ENCODE measurements around the gene FBXO10. TPM values are rescaled to one million over a fixed set of nuclear protein-coding genes. Genes with fewer than 3 reads are reported as not detected.
"Not testable (repeated sequence)": the region's sequence is repeated elsewhere in the genome, so short reads cannot be mapped to it uniquely, and the experiment has no call there.

FBXO10 gene
- total RNA-seq, 1 donor from 2014 or later, result 68.7 TPM

GRCh38 chr9:37485389-37486255 lies 90.6 kb downstream of the FBXO10 start, which contains the start of gene POLR1E:
Gene POLR1E, plus strand, starts transcription at chr9:37485948. Its CDS starts 100 bp downstream, at chr9:37486048.
- Mint-ChIP-seq H3K27me3 (ENCODE audit: unreplicated experiment) (no peaks in the 10 kb centered on the region), H3K4me1 (ENCODE audit: low read depth, unreplicated experiment) (peaks cover 11% of the 10 kb centered on the region), H3K4me3 (ENCODE audit: unreplicated experiment) (peak within 1 kb of the TSS; percentile 100), H3K27ac (ENCODE audit: unreplicated experiment) (peak within 1 kb of the TSS; percentile 91), H3K36me3 (ENCODE audit: unreplicated experiment) (no peaks in the 10 kb centered on the region), H3K9me3 (ENCODE audit: unreplicated experiment) (peaks cover 5% of the 10 kb centered on the region)
- no peak for TF ChIP-seq CTCF (IDR thresholded peaks at IDR 0.05; ENCODE audit: partially characterized antibody, unreplicated experiment)
- peak; percentile 94 for DNase-seq

GRCh38 chr9:37480759-37481158 lies 95.4 kb downstream of the FBXO10 start:
- no peak for DNase-seq
- Mint-ChIP-seq H3K36me3 (ENCODE audit: unreplicated experiment) (no peaks in the 10 kb centered on the region), H3K27me3 (ENCODE audit: unreplicated experiment) (peaks cover 2% of the 10 kb centered on the region), H3K27ac (ENCODE audit: unreplicated experiment) (no peak overlapping the region), H3K4me3 (ENCODE audit: unreplicated experiment) (no peak overlapping the region), H3K4me1 (ENCODE audit: low read depth, unreplicated experiment) (peaks cover 2% of the 10 kb centered on the region), H3K9me3 (ENCODE audit: unreplicated experiment) (peaks cover 3% of the 10 kb centered on the region)
- peak; percentile 17 for TF ChIP-seq CTCF (IDR thresholded peaks at IDR 0.05; ENCODE audit: partially characterized antibody, unreplicated experiment)

- not testable (repeated sequence) for H3K27ac Mint-ChIP-seq (ENCODE audit: unreplicated experiment); H3K36me3 Mint-ChIP-seq (ENCODE audit: unreplicated experiment); H3K27me3 Mint-ChIP-seq (ENCODE audit: unreplicated experiment); H3K4me3 Mint-ChIP-seq (ENCODE audit: unreplicated experiment); H3K4me1 Mint-ChIP-seq (ENCODE audit: low read depth, unreplicated experiment); DNase-seq; H3K9me3 Mint-ChIP-seq (ENCODE audit: unreplicated experiment)
Measured at GRCh38 chr9:37477987-37478619, 98.1 kb downstream of the FBXO10 start.

- not testable (repeated sequence) for H3K27me3 Mint-ChIP-seq (ENCODE audit: unreplicated experiment); H3K4me1 Mint-ChIP-seq (ENCODE audit: low read depth, unreplicated experiment); H3K4me3 Mint-ChIP-seq (ENCODE audit: unreplicated experiment); DNase-seq; H3K9me3 Mint-ChIP-seq (ENCODE audit: unreplicated experiment); H3K27ac Mint-ChIP-seq (ENCODE audit: unreplicated experiment); H3K36me3 Mint-ChIP-seq (ENCODE audit: unreplicated experiment)
Measured at GRCh38 chr9:37477443-37477842, 98.7 kb downstream of the FBXO10 start.

- peaks cover 2% of the 10 kb centered on the region for H3K27me3 Mint-ChIP-seq (ENCODE audit: unreplicated experiment)
- H3K36me3 Mint-ChIP-seq (ENCODE audit: unreplicated experiment), result no peaks in the 10 kb centered on the region
- H3K4me1 Mint-ChIP-seq (ENCODE audit: low read depth, unreplicated experiment), result no peaks in the 10 kb centered on the region
- peaks cover 4% of the 10 kb centered on the region for H3K9me3 Mint-ChIP-seq (ENCODE audit: unreplicated experiment)
- no peak overlapping the region for H3K4me3 Mint-ChIP-seq (ENCODE audit: unreplicated experiment)
- no peak for DNase-seq
- no peak overlapping the region for H3K27ac Mint-ChIP-seq (ENCODE audit: unreplicated experiment)
- TF ChIP-seq CTCF (IDR thresholded peaks at IDR 0.05; ENCODE audit: partially characterized antibody, unreplicated experiment), result no peak
Measured at GRCh38 chr9:37476930-37477329, 99.2 kb downstream of the FBXO10 start.

GRCh38 chr9:37474438-37474837 lies 101.7 kb downstream of the FBXO10 start:
- peaks cover 2% of the 10 kb centered on the region for H3K27me3 Mint-ChIP-seq (ENCODE audit: unreplicated experiment)
- peaks cover 4% of the 10 kb centered on the region for H3K9me3 Mint-ChIP-seq (ENCODE audit: unreplicated experiment)
- H3K36me3 Mint-ChIP-seq (ENCODE audit: unreplicated experiment), result no peaks in the 10 kb centered on the region
- H3K27ac Mint-ChIP-seq (ENCODE audit: unreplicated experiment), result no peak overlapping the region
- no peak overlapping the region for H3K4me3 Mint-ChIP-seq (ENCODE audit: unreplicated experiment)
- DNase-seq, result no peak
- no peaks in the 10 kb centered on the region for H3K4me1 Mint-ChIP-seq (ENCODE audit: low read depth, unreplicated experiment)
- no peak for TF ChIP-seq CTCF (IDR thresholded peaks at IDR 0.05; ENCODE audit: partially characterized antibody, unreplicated experiment)

- not testable (repeated sequence) for H3K27ac Mint-ChIP-seq (ENCODE audit: unreplicated experiment); H3K9me3 Mint-ChIP-seq (ENCODE audit: unreplicated experiment); DNase-seq; H3K27me3 Mint-ChIP-seq (ENCODE audit: unreplicated experiment); H3K4me3 Mint-ChIP-seq (ENCODE audit: unreplicated experiment); H3K4me1 Mint-ChIP-seq (ENCODE audit: low read depth, unreplicated experiment); H3K36me3 Mint-ChIP-seq (ENCODE audit: unreplicated experiment)
Measured at GRCh38 chr9:37473982-37474381, 102.2 kb downstream of the FBXO10 start.

Data from glutamatergic neuron (in vitro differentiated cells).